ENCODE measurements around the gene TMEM253.

Gene TMEM253

DNA sequence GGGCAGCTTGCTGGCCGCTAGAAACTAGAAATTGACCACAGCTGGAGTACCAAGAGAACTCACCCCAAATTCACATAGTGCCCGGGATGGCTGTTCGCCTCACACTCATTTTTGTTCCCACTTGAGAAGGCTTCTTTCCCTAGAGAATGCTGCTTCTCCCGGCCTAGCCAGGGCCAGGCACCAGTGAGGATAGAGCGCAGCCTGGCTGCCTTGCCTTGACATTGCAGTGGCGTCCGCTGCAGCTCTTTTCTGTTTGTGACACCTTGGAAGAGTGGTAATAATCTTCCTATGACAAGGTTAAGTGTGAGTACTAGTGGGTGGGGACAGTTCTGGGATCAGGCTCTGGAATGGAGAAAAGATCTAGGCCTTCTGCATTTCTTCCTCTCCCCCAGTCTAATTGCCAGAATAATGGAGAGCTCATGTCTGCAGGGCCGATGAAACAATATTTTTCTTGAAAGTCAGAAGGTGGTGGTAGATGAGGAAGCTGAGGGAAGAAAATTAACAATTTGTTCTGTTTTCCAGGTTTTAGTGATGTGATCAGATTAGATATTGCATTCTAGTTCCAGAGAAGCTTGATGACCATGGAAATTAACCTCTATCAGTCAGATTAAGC is 3.7 kb downstream of the TMEM253 start:
- peak in 1 of 2 donors; percentile 50 for DNase-seq (ENCODE audit: low read depth in 2 of 2)

DNA sequence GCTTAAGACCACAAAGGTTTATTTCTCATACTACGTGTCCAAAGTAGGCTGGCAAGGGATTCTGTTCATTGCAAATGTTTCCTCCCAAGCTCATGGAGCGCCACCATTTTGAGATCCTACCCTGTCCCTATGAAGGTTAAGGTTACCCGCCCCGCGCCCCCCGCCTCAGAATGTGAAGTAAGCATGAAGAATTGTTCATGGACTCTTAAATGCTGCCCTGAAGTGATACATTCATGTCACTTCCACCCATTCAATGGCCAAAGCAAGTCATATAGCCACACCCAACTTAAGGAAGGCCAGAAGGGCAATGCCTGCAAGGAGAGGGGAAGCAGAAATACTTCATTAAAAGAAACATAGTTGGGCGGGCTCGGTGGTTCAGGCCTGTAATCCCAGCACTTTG is 4.2 kb downstream of the TMEM253 start:
- DNase-seq (ENCODE audit: low read depth in 2 of 2), result no peak

DNA sequence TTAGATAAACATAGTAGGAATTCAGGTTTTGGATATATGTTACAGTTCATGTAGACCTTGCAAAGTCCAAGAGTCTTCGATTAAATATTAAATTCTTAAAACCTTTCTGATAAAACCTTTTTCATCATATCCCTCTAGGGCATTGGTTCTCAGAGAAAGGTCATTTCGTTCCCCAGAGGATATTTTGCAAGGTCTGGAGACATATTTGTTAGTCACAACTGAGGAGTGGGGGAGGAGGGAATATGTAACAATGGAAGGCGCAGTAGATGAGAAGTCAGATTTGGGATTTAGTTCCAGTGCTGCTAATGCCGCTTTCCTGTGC is 5.3 kb downstream of the TMEM253 start:
- no peak for DNase-seq (ENCODE audit: low read depth in 2 of 2)

DNA sequence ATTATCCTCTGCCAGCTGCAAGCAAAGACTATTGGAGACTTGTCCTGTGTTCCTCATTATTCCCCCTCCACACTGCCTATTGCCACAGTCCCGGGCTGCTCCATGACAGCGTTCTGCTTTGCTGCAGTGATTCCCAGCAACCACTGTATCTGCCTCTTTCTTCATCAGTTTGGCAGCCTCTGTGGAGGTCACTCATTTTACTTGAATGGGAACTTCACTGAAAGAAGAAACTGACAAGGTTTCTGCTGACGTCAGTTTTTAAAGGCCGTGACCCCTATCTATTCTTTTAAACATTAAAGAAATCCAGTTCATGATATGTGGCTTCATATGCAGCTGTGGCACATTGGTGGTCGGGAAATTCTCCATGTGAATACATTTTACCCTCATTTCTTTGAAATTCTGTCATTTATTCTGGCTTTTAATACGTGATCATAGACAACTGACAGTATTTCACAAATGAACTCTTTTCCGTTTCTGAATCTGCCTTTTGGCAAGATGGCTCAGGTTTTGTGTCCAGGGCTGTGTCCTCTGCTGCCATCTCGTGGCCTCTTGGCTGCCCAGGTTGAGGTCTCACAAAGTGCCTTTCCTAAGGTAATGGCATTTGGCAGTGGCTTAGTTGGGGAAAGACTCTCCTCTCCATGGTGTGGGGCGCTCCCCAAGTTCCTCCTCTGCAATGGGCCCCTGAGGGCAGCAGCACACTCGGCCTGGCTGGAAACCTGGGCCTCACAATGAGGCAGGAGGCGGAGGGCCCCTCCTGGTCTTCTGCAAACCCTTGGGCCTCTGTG is 5.8 kb downstream of the TMEM253 start:
- DNase-seq (ENCODE audit: low read depth in 2 of 2), result peak; percentile 61 to 64

DNA sequence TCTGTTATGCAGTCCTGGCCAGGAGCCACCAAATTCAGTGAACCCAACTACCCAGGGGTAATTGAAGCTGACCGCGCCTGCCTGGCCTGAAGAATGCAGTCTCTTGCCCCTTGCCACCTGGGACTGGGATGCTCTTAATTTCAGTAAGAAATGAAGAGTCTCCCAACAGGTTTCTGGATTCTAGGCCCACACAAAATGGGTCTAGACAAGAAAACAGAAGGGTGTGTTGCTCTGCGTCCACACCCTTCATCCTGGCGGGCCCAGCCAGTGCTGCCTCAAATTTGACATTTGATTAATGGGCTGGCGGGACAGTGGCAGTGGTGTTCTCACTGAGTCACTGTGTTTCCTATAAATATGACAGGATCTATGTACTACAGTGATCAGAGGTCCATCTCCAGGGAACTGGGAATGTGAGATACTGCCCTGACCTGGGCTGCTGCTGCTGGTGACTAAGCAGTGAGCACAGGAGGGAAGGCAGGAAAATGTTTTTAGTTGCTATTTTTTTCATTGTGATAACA is 6.5 kb downstream of the TMEM253 start:
- no peak for DNase-seq (ENCODE audit: low read depth in 2 of 2)

DNA sequence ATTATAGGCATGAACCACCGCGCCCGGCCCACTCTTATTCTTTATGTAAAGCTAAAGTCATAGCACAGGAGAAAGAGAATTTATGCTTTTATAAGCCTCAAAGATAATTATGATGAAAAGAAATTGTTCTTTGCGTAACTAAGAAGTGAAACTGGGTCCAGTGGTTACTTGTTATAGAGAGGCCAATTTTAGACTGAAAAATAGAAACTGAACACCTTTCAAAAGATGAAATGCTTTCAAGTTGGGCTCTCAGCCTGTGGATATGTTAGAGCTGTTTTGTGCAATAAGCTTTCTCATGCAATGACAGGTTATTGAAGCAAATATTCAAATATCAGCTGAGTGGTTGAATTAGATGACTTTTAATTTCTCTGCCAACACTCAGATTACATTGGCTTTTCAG is 7.9 kb downstream of the TMEM253 start:
- no peak for DNase-seq (ENCODE audit: low read depth in 2 of 2)

DNA sequence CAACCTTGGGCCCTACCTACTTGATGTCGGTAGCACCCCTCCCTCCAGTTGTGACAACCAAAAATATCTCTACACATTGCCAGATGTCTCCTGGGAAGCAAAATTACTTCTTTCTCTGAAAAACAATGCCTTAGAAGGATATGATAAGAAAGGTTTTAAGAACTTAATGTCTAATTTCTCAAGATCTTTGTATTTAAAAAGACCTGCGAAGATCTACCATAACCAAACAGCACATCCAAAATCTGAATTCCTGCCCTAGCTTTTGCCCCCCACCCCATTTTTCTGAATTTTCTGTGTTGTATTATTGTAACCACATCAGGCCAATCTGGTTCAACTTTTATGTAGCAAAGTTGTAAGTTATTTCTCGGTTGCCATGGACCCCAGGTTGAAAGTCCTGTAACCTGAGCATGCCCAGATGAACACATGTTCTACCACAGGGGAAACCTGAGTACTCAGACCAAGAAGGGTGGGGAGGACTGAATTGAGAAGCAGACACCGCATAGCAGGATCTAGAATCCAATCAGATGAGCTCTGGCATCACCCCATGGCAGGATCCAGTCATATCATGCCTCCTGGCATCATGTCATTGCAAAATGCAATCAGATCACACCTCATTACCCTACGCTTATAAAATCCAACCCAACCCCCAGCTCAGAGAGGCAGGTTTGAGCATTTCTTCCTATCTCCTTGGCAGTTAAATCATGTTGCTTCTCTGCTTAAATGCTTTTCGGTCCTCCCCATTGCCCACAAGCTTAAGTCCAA is 8.7 kb downstream of the TMEM253 start:
- peak in 1 of 2 donors; percentile 41 for DNase-seq (ENCODE audit: low read depth in 2 of 2)

DNA sequence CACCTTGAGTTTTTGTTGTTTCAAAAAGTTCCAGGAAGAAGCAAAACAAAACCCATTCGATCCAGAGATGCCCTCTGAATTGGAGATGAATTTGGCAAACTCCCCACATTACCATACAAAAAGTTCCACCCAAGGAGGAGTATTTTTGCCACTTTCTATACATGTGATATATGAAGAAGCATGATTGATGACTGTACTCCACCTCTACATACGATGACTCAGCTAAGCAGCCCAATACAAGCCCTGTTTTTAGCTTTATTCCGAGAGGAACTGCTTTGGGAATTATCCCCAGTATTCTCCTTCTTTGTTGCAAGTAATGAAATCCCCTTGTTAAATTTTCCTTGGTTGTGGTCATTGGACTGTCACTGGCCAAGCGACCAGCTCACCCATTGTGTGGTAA is 11.4 kb downstream of the TMEM253 start:
- DNase-seq (ENCODE audit: low read depth in 2 of 2), result no peak

DNA sequence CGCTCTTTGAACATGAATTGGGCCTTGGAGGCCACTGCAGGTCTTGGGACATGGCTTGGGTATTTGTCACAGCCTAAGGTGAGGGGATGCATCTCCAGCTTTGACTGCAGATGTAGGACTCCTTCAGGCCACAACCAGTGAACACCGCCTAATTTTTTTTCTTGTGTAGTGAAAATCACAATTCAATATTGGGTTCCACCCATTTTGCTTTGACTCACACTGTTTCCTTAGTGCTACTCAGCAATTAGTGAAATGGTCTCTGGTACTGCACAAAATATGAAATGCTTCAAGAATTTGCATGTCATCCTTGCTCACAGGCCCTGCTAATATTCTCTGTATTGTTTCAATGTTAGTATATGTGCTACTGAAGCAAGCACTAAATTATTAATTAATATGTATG is 12.5 kb downstream of the TMEM253 start:
- DNase-seq (ENCODE audit: low read depth in 2 of 2), result no peak

DNA sequence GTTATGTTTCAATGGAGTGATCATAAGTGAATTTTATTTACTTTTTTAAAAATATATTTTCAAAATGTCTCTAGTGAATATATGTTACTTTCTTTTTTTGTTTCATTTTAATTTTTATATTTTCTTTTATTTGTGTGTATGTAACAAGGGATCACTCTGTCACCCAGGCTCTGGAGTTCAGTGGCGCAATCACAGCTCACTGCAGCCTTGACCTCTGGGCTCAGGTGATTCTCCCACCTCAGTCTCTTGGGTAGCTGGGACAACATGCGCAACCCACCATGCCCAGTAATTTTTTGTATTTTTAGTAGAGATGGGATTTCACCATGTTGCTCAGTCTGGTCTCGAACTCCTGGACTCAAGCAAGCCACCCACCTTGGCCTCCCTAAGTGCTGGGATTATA is 18.1 kb downstream of the TMEM253 start:
- DNase-seq (ENCODE audit: low read depth in 2 of 2), result no peak

DNA sequence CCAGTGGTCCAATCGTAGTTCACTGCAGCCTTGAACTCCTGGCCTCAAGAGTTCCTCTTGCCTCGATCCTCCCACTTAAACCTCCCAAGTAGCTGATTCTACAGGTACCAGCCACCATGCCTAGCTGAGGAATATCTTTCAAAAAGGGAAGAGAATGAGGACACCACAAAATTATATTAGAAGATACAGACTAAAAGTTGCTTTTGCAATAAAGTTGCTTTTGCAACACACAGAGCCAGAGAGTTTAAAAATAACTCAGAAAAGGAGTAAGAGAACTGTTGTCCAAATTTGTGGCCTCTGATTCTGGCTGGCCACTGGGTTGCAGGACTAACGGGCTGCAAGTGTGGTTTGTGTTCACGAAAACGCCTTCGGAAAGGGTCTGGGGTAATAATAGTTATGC is 19.8 kb downstream of the TMEM253 start:
- no peak for DNase-seq (ENCODE audit: low read depth in 2 of 2)

DNA sequence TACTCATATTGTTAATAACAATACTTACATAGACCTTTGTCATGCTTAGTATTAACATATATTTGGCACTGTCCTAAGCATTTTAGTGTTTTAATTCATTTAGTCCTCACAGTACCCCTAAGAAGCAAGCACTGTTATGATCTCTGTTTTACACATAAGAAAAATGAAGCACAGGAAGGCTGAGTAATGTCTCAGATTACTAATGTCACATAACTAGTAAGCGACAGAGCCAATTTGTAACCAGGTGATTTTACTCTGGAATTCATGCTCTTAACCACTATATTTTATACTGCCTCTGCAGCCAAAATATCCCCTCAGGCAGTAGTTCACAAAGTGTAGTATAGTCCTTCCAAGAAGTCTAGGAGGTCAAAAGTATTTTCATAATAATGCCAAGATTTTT is 20.3 kb downstream of the TMEM253 start:
- DNase-seq (ENCODE audit: low read depth in 2 of 2), result no peak

DNA sequence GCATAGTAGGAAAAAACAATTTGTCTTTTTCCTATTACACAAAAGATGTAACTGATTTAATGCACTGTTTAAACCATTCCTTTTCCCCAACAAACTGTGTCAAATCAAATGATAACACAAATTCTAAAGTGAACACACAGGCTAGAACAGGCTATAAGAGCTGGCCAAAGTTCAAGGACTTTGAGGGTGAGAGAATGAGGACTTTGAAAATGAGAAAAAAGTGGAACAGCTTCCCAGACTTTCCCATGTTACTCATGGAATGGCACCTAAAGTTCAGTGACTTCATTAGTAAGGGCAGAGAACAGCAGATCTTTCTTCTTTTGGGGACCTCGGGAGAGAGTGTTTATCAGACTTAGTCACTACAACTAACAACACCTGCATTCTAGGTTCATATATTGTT is 22.6 kb downstream of the TMEM253 start:
- DNase-seq (ENCODE audit: low read depth in 2 of 2), result no peak

DNA sequence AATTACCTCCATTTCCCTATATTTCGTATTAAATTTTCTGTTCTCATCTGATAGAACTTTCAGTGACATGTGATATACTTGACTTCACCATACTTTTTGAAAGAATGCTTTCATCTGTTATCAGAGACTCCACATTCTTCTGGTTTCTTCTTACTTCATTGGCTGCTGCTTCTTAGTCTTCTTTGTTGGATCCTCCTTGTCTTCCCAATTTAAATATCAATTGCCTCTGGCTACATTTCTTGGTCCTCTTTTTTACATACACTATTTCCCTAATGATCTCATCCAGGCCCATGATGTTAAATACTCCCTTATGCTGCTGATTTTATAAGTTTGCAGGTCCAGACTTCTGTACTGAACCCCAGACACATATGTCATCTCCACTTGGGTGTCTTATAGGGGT is 33.0 kb downstream of the TMEM253 start:
- DNase-seq (ENCODE audit: low read depth in 2 of 2), result no peak

DNA sequence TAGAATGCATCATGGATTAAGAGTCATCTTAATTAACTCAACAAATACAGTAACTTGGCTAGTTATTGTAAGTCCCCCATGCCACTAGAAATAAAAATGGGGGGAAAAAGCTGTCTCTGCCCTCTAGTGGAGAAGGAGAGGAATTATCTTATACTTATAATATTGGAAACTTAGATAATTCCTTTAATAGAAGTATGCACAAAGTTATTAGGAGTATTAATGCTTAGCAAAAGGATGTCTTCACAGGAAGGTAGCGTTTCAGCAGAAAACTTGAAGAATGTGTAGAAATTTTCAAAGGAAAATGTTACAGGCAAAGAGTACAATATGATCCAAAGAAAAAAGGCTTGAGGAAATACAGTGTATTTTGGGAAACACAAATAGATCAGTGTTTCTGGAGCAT is 35.2 kb downstream of the TMEM253 start:
- DNase-seq (ENCODE audit: low read depth in 2 of 2), result no peak

DNA sequence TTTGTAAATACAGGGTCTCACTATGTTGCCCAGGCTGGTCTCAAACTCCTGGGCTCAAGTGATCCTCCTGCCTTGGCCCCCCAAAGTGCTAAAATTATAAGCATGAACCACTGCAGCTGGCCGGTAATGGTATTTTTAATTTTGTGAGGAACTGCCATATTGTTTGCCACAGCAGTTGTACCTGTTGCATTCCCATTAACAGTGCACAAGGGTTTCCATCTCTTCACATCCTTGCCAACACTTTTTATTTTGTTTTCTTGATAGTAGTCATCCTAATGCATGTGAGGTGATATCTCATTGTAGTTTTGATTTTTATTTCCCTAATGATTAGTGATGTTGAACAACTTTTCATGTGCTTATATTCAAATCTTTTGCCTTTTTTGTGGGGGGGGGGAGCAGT is 41.5 kb downstream of the TMEM253 start:
- no peak for DNase-seq (ENCODE audit: low read depth in 2 of 2)

DNA sequence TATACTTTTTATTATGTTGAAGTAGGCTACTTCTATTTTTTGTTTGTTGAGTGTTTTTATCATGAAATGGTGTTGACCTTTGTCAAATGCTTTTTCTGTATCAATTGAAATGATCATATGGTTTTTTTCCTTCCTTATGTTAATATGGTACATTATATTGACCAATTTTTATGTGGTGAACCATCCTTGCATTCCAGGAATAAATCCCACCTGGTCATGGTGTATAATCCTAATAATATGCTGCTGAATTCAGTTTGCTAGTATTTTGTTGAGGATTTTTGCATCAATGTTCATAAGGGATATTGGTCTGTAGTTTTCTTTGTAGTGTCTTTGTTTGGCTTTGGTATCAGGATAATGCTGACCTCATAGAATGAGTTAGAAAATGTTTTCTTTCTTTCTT is 44.6 kb downstream of the TMEM253 start:
- DNase-seq (ENCODE audit: low read depth in 2 of 2), result no peak

DNA sequence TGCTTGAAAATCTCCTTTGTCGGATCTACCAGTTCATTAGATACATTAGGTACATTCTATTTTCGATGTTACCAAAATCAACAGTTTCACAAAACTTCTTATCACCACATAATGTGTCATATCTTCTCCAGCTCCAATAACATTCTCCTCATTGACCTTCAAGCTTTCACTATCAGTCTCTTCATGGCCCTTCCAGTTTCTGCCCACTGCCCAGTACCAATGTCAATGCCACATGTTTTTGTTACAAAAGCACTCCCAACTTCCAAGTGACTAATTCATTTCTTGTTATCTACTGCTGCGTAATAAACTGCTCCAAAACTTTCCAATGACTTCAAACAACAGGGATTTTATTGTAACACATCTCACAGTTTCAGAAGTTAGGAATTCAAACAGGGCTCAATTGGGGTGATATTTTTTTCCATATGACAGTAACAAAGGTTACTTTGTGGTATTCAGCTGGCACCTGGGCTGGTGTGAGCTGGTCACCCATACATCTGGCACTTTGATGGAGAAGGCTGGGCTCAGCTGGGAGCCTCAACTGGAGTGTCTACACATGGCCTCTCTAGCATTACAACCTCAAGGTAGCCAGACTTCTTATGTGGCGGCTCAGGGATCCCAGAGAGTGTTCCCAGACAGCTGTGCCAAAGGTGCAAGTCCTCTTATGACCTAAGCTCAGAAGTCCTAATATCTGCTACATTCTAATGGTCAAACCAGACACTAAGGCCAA is 48.9 kb downstream of the TMEM253 start:
- no peak for DNase-seq (ENCODE audit: low read depth in 2 of 2)

Measured in stimulated activated CD8-positive, alpha-beta memory T cell treated with anti-CD3 and anti-CD28 coated beads, Interleukin-15, amount 100 ng/mL, for 48 hours (primary cell).